ENCODE results near the gene SLC34A2. TPM values are rescaled to one million over a fixed set of nuclear protein-coding genes. Genes with fewer than 3 reads are reported as not detected.

SLC34A2 gene
- total RNA-seq, 3 donors from 2014 or later (not counting 1 experiment from before 2014, with no cell fraction given), result not detected

- intact Hi-C loops (cut with micrococcal nuclease), result no loop called here
- peaks cover 0 to 10% of the 10 kb centered on the region in 2 donors for H3K4me1 Mint-ChIP-seq
- H3K27ac Mint-ChIP-seq, result no peak overlapping the region
- H3K27me3 ChIP-seq (ENCODE audit: control insufficient read depth, insufficient read depth, low read length), result no peaks in the 10 kb centered on the region
- 72% methylated on average over 8 of the region's 8 CpGs for WGBS (ENCODE audit: insufficient coverage)
- H3K27me3 Mint-ChIP-seq (ENCODE audit: low read depth in 2 of 2), result peaks cover 4 to 8% of the 10 kb centered on the region in 2 donors
- H3K9me3 ChIP-seq (ENCODE audit: control insufficient read depth, insufficient read depth, low read length), result no peaks in the 10 kb centered on the region
- H3K36me3 Mint-ChIP-seq, result no peaks in the 10 kb centered on the region
- H3K36me3 ChIP-seq (ENCODE audit: control insufficient read depth, insufficient read depth, low read length), result no peaks in the 10 kb centered on the region
- H3K4me1 ChIP-seq (ENCODE audit: control insufficient read depth, insufficient read depth, low read length), result peaks cover 12% of the 10 kb centered on the region
- ATAC-seq (no peak), DNase-seq (no peak)
- no peak overlapping the region for H3K4me3 ChIP-seq (ENCODE audit: low read length)
- no peak overlapping the region for H3K4me3 Mint-ChIP-seq
- no peaks in the 10 kb centered on the region for H3K9me3 Mint-ChIP-seq
- no peak for TF ChIP-seq CTCF (IDR thresholded peaks at IDR 0.05)
- H3K27ac ChIP-seq (ENCODE audit: low read length), result no peak overlapping the region
Observed at GRCh38 chr4:25663781-25664180, 8.1 kb downstream of the SLC34A2 start.

GRCh38 chr4:25666031-25666630 lies 10.5 kb downstream of the SLC34A2 start:
- H3K27ac Mint-ChIP-seq, result no peak overlapping the region
- H3K27me3 ChIP-seq (ENCODE audit: control insufficient read depth, insufficient read depth, low read length), result no peaks in the 10 kb centered on the region

GRCh38 chr4:25667931-25668557 lies 12.4 kb downstream of the SLC34A2 start:
- no peaks in the 10 kb centered on the region for H3K9me3 ChIP-seq (ENCODE audit: control insufficient read depth, insufficient read depth, low read length)
- no peak overlapping the region for H3K4me3 ChIP-seq (ENCODE audit: low read length)
- no peak for DNase-seq
- Mint-ChIP-seq H3K4me1 (no peaks in the 10 kb centered on the region), H3K36me3 (no peaks in the 10 kb centered on the region), H3K27ac (no peak overlapping the region), H3K9me3 (no peaks in the 10 kb centered on the region), H3K4me3 (no peak overlapping the region), H3K27me3 (ENCODE audit: low read depth in 2 of 2) (peaks cover 4 to 8% of the 10 kb centered on the region in 2 donors)
- 96% methylated on average over 13 of the region's 15 CpGs for WGBS (ENCODE audit: insufficient coverage)
- H3K36me3 ChIP-seq (ENCODE audit: control insufficient read depth, insufficient read depth, low read length), result no peaks in the 10 kb centered on the region
- no peak for TF ChIP-seq CTCF (IDR thresholded peaks at IDR 0.05)
- H3K27ac ChIP-seq (ENCODE audit: low read length), result no peak overlapping the region
- intact Hi-C loops (cut with micrococcal nuclease), result no loop called here
- H3K27me3 ChIP-seq (ENCODE audit: control insufficient read depth, insufficient read depth, low read length), result no peaks in the 10 kb centered on the region
- no peak for ATAC-seq
- H3K4me1 ChIP-seq (ENCODE audit: control insufficient read depth, insufficient read depth, low read length), result no peaks in the 10 kb centered on the region

More at GRCh38 chr4:25666031-25666630, 10.5 kb downstream of the SLC34A2 start:
- H3K9me3 ChIP-seq (ENCODE audit: control insufficient read depth, insufficient read depth, low read length), result no peaks in the 10 kb centered on the region
- no peak overlapping the region for H3K27ac ChIP-seq (ENCODE audit: low read length)
- H3K4me1 Mint-ChIP-seq, result peaks cover 0 to 10% of the 10 kb centered on the region in 2 donors
- DNase-seq (no peak), ATAC-seq (no peak)
- H3K4me3 Mint-ChIP-seq, result no peak overlapping the region
- 75% methylated on average over 9 of the region's 9 CpGs for WGBS (ENCODE audit: insufficient coverage)
- intact Hi-C loops (cut with micrococcal nuclease), result no loop called here
- no peaks in the 10 kb centered on the region for H3K9me3 Mint-ChIP-seq
- H3K4me3 ChIP-seq (ENCODE audit: low read length), result no peak overlapping the region
- peaks cover 12% of the 10 kb centered on the region for H3K4me1 ChIP-seq (ENCODE audit: control insufficient read depth, insufficient read depth, low read length)
- H3K27me3 Mint-ChIP-seq (ENCODE audit: low read depth in 2 of 2), result peaks cover 4 to 8% of the 10 kb centered on the region in 2 donors
- H3K36me3 ChIP-seq (ENCODE audit: control insufficient read depth, insufficient read depth, low read length), result no peaks in the 10 kb centered on the region
- TF ChIP-seq CTCF (IDR thresholded peaks at IDR 0.05), result no peak
- H3K36me3 Mint-ChIP-seq, result no peaks in the 10 kb centered on the region
